Stimulated activated effector memory CD8-positive, alpha-beta T cell treated with anti-CD3 and anti-CD28 coated beads, Interleukin-12 subunit alpha, Interleukin-12 subunit beta, amount 100 ng/mL, for 72 hours (primary cell): ENCODE measurements around the gene DAZ2.
"Not testable (repeated sequence)": the region's sequence is repeated elsewhere in the genome, so short reads cannot be mapped to it uniquely, and the experiment has no call there.

Experiments
- ATAC-seq: fragments of 150-1000 bp; cut with Tn5 transposase; 2 replicates; pipeline ENCODE4 v1.10.0; 2021
- DNase-seq, 2 donors: peaks; one replicate each; pipeline ENCODE4 v3.0.0; 2021 to 2022; ENCODE audit warnings: low spot score in 2 of 2
- H3K27ac Mint-ChIP-seq: one replicate; pipeline ENCODE4 v1.8.0; 2022; ENCODE audit warnings: mild to moderate bottlenecking, mixed read lengths
- H3K36me3 Mint-ChIP-seq: one replicate; pipeline ENCODE4 v1.8.0; 2022; ENCODE audit warnings: mild to moderate bottlenecking, mixed read lengths
- H3K4me1 Mint-ChIP-seq: one replicate; pipeline ENCODE4 v1.8.0; 2022; ENCODE audit warnings: mixed read lengths
- H3K4me3 Mint-ChIP-seq: one replicate; pipeline ENCODE4 v1.8.0; 2022; ENCODE audit warnings: mild to moderate bottlenecking, mixed read lengths
- H3K9me3 Mint-ChIP-seq: one replicate; pipeline ENCODE4 v1.8.0; 2022; ENCODE audit warnings: mixed read lengths

Gene DAZ2

GRCh38 chrY:23219233-23219632 is at the start of gene DAZ2:
Gene DAZ2, plus strand, starts transcription at chrY:23219533. Its CDS starts 208 bp downstream, at chrY:23219741.
- DNase-seq, H3K9me3 Mint-ChIP-seq, H3K4me1 Mint-ChIP-seq, H3K36me3 Mint-ChIP-seq, ATAC-seq, H3K4me3 Mint-ChIP-seq, H3K27ac Mint-ChIP-seq: not testable (repeated sequence)

- not testable (repeated sequence) for H3K4me3 Mint-ChIP-seq, H3K27ac Mint-ChIP-seq, DNase-seq, H3K9me3 Mint-ChIP-seq, H3K36me3 Mint-ChIP-seq, H3K4me1 Mint-ChIP-seq, ATAC-seq
These were observed 20.4 kb upstream of the DAZ2 start, which contains the start of gene DAZ1 for GRCh38 chrY:23198908-23199307. Gene DAZ1, minus strand, starts transcription at chrY:23199008. Its CDS starts 208 bp downstream, at chrY:23198800.

GRCh38 chrY:23207455-23207854 is 11.9 kb upstream of the DAZ2 start:
- H3K27ac Mint-ChIP-seq, DNase-seq, H3K9me3 Mint-ChIP-seq, H3K4me3 Mint-ChIP-seq, H3K36me3 Mint-ChIP-seq, H3K4me1 Mint-ChIP-seq, ATAC-seq: not testable (repeated sequence)

GRCh38 chrY:23209802-23210495 is 9.4 kb upstream of the DAZ2 start:
- DNase-seq, H3K27ac Mint-ChIP-seq, H3K4me3 Mint-ChIP-seq, H3K9me3 Mint-ChIP-seq, H3K4me1 Mint-ChIP-seq, ATAC-seq, H3K36me3 Mint-ChIP-seq: not testable (repeated sequence)

- H3K27ac Mint-ChIP-seq, H3K36me3 Mint-ChIP-seq, DNase-seq, ATAC-seq, H3K4me1 Mint-ChIP-seq, H3K4me3 Mint-ChIP-seq, H3K9me3 Mint-ChIP-seq: not testable (repeated sequence)
These were observed 8.7 kb upstream of the DAZ2 start for GRCh38 chrY:23210681-23211080.
